Measurements from ENCODE around the gene TMEM179B.

DNA sequence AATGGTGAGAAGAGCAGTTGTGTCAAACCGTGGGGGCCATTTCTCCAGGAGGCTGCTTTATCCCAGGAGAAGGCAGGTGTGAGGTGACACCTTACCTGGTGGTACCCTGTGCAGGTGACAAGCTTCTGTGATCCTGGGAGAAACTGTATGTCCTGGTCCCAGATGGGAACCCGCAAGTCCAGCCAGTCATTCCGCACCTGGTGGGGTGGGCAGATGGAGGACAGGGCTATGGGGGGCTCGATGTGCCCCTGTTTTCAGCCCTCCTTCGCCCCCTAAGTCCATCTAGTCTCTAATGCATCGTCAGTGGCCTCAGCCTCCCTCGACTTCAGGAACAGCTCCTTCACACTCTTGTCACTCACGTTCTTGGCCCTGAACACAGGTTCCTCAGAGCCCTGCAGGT lies 48.1 kb downstream of the TMEM179B start:
- no peak for TF ChIP-seq L3MBTL2 (conservative IDR thresholded peaks at IDR 0.05)
- no peak for TF ChIP-seq FOXA1 (IDR thresholded peaks at IDR 0.05)
- TF ChIP-seq SUZ12 (IDR thresholded peaks at IDR 0.05): no peak
- TF ChIP-seq TARDBP (IDR thresholded peaks at IDR 0.05): no peak
- TF ChIP-seq HDGF (IDR thresholded peaks at IDR 0.05; ENCODE audit: borderline replicate concordance): no peak
- TF ChIP-seq FOXM1 (IDR thresholded peaks at IDR 0.05; ENCODE audit: borderline replicate concordance): no peak

Measured in HEK293T (cell line).